ENCODE results near the gene ING5. TPM values are rescaled to one million over a fixed set of nuclear protein-coding genes. Genes with fewer than 3 reads are reported as not detected.
"Not testable (repeated sequence)": the region's sequence is repeated elsewhere in the genome, so short reads cannot be mapped to it uniquely, and the experiment has no call there.

The ING5 gene
- polyA plus RNA-seq, 3 donors: 37.5 to 43.5 (median 40.0) TPM

DNA sequence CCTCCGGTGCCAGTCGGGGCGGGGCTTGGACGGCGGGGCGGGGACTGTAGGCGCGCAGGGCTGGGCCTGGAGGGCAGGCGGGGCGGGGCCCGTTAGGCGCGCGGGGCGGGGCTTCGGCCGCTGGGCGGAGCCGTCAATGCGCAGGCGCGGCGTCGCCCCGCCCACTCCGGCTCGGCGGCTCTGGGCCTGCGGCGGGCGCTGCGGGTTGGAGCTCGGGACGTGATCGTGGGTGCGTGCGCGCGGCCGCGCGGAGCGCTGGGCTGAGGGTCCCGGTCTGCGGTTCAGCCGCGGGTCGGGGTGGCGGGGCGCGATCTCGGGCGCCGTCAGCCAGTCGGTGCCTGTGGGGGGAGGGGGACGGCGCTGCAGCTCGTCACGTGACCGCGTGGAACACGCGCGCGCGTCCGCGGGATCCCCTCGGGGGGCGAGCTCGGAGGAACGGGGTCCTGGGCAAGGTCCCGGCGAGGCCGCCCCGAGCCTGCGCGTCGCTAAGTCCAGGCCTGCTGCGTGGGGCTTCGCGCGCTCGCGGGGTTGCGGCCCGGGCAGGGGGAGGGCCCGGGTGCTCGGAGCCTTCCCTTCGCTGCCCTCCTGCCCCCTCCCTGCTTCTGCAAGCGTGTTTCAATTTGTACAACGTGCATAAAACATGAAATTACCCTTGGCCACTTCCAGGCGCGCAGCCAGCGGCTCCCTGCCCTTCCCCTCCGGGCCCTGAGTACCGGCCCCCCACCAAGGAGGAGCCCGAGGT lies 32.8 kb downstream of the ING5 start, which contains the start of gene D2HGDH:
D2HGDH (plus strand) TSS at position 164 of the 742 bp plus-strand sequence. CDS start 595 bp downstream, outside the sequence.
- peak; percentile 52 to 67 (median 65) for DNase-seq (ENCODE audit: low read depth in 3 of 3, low spot score in 2 of 3)

DNA sequence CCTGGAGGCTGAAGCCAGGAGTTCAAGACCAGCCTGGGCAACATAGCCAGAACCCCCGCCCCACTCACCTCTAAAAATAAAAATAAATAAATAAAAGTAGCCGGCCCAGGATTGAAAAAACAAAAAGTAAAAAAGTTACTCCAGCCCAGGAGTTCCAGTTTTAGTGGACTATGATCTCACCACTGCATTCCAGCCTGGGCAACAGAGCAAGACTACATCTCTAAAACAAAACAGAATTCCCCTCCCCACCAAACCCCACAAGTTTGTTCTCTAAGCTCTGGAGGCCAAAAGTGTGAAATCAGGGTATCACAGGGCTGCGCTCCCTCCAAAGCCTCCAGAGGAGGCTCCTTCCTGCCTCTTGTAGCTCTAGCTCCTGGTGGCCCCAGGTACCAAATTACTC lies 34.3 kb downstream of the ING5 start:
- no peak for DNase-seq (ENCODE audit: low read depth in 3 of 3, low spot score in 2 of 3)

DNA sequence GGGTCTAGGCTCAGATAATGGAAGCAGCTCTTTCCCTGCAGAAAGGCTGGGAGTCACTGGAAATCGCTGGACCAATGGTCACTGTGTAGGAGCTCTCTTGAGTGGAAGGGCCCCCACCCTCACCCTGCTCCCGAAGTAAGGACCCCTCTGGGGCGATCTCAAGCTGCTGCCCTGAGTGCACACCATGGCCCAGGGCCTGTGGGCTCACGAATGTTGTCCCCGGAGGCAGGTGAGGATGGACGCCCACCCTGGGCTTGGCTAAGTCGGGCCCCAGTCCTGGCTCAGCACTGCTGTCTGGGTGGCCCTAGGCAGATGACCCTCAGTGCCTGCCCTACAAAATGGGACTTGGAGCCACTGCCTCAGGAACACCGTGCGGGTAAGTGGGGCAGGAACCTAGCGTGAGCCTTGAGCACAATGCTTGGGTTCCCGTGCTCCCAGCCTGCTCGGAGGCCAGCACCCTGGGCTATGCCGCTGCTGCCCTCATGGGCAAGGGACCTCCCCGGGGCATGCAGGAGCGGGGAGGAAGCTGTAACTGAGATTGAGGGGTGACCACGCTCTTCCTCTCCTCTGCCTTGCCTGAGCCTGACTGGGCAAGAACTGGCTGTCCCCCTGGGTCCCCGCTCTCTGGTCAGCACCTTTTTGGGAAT lies 36.3 kb downstream of the ING5 start:
- no peak for DNase-seq (ENCODE audit: low read depth in 3 of 3, low spot score in 2 of 3)

DNA sequence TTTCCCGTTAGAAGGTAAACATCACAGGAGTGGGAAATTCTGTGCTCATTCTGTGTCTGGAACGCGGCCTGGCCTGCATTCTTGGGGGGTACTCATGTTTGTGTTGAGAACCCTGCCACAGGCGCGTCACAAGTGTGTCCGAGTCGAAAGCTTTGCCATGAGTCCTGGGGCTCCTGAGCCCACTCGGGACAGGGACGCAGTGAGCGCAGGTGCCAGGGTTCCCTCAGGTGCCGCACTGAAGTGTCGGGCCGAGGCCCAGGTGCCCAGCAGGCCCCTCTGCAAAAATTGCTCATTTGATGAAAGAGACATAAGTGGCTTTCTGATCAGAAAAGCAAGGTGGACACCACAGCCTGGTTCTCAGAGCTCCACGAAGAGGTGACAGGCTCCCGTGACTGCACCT lies 37.3 kb downstream of the ING5 start:
- no peak for DNase-seq (ENCODE audit: low read depth in 3 of 3, low spot score in 2 of 3)

DNA sequence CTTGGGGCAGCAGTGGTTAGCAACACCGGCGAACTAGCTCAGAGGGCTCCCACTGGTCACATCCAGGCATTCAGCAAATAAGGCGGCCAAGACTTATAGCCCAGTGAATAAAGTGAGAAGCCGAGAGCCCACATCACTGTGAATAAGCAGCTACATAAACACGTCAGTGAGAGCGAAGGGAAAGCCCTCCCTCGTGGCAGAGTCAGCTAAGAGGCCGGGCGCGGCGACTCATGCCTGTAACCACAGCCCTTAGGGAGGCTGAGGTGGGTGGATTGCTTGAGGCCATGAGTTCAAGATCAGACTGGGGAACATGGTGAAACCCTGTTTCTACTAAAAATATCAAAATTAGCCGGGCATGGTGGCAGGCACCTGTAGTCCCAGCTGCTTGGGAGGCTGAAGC lies 37.8 kb downstream of the ING5 start:
- no peak for DNase-seq (ENCODE audit: low read depth in 3 of 3, low spot score in 2 of 3)

DNA sequence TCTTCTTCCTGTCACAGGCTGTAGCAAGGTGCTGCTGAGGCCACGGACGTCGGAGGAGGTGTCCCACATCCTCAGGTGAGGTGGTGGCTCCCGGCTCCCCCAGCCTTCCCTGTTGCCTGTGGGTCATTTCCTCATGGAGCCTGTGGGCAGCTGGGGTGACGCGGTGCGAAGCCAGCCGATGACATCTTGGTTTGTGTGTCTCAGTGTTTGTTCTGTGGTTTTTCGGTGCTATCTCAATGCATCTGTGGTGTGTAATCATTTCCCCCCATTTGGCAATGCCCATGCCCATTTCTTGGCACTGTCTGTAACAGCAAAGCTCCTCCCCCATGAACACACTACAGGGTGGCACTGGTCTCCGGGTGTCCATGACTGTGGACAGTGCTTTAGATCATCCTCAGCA lies 39.2 kb downstream of the ING5 start:
- DNase-seq (ENCODE audit: low read depth in 3 of 3, low spot score in 2 of 3): no peak

DNA sequence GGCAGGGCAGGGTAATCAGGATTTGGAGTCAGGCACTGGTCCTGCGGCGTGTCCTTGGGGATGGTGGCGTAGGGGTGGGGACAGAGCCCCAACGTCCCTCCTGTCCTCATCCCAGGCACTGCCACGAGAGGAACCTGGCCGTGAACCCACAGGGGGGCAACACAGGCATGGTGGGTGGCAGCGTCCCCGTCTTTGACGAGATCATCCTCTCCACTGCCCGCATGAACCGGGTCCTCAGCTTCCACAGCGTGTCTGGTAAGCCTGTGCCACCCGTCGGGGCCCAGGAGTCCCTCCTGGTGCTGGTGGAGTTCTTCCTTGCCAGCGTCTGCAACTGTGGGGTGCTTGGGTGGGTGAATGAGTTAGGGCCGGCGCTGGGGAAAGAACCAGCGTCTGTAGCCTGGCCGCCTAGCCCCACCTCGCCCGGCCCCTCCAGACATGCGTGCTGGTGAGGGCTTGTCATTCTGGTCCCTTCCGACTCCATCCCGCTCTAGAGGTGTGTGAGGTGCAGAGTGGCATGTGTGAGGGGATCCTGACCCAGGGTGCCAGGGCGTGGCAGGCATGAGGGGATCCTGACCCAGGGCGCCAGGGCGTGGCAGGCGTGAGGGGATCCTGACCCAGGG lies 40.6 kb downstream of the ING5 start:
- DNase-seq (ENCODE audit: low read depth in 3 of 3, low spot score in 2 of 3): no peak

DNA sequence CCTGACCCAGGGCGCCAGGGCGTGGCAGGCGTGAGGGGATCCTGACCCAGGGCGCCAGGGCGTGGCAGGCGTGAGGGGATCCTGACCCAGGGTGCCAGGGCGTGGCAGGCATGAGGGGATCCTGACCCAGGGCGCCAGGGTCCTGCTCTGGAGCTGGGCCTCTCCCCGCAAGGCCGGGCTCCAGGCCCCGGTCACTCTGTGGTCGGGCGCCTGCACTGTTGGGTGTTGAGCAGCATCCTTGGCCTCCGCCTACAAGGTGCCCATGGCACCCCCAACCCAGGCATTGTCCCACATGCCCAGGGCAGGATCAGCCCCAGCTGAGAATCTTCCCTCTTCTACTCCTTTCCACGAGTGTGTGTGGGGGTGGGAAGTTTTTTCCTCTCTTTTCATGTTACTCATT lies 41.2 kb downstream of the ING5 start:
- not testable (repeated sequence) for DNase-seq (ENCODE audit: low read depth in 3 of 3, low spot score in 2 of 3)

DNA sequence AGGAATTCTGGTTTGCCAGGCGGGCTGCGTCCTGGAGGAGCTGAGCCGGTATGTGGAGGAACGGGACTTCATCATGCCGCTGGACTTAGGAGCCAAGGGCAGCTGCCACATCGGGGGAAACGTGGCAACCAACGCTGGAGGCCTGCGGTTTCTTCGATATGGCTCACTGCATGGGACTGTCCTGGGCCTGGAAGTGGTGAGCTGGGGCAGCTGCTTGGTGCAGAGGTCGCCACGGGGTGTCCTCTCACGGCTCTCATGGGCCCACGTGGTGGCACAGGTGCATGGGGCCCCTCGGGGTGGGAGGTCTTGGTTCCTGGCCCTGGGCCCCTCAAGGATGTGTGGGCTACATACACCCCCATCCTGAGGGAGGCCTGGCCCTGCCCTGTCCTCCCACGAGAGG lies 41.8 kb downstream of the ING5 start:
- DNase-seq (ENCODE audit: low read depth in 3 of 3, low spot score in 2 of 3): no peak

DNA sequence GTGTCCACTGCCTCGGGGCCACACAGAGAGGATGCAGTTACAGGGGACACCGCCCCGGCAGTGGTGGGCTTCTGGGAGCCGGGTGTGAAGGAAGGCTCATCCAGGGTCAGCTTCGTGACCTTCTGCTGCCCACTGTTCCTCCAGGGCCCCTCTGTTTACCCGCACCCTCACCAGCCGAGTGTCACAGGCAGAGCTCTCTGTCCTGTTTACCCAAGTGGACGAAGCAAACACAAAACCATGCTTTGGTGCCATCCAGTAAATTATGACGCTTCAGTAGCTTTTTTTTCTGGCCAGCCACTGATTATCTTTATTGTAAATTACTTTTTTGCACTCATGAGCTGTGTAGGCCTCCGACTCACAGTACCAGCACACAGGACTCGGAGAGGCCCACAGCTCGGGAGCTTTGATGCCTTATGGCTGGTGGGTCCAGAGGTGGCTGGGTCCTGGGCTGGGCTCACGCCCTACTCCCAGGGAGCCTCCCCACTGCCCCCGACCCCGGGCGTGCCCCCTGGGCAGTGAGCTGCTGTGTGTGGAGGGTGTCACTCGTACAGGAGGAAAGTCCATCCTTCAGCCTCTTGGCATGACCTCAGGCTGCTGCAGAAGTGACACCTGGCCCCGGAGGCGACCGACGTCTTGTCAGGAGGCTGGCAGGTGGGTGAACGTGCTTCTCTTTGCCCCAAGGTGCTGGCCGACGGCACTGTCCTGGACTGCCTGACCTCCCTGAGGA lies 42.4 kb downstream of the ING5 start:
- DNase-seq (ENCODE audit: low read depth in 3 of 3, low spot score in 2 of 3): no peak

DNA sequence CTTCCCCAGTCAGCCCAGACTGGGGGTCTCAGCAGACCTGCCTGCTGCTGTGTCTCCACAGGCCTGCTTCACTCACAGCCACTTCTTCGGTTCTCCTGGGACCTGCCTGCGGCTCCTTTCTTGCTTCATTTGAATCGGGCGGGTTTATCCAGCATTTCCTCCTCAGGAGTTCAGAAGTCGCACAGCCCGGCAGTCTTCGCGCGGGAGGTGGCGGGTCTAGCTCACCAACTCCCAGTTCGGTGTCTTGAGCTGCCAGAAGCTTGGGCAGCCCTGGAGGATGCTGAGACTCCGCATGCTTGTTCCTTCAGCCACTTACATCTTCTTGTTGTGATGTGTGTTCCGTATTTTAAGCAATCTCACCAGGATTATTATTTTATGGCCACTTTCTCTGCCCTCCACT lies 43.4 kb downstream of the ING5 start:
- no peak for DNase-seq (ENCODE audit: low read depth in 3 of 3, low spot score in 2 of 3)

DNA sequence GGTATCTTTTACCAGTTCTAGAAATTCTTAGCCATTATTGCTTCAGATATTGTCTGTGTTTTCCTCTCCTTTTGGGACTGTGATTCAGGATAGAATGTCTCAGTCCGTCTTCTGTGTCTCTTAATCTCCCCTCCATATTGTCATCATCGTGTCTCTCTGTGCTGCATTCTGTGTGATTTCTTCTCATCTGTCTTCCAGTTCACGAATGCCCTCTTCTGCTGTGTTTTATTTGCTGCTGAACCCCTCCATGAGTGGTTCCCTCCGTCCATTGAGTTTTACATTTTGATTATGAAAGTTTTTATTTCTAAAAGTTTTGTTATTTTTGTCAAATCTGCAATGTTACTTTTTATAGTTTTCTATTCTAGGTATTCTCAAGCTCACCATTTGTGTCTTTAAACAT lies 44.2 kb downstream of the ING5 start:
- DNase-seq (ENCODE audit: low read depth in 3 of 3, low spot score in 2 of 3): no peak

DNA sequence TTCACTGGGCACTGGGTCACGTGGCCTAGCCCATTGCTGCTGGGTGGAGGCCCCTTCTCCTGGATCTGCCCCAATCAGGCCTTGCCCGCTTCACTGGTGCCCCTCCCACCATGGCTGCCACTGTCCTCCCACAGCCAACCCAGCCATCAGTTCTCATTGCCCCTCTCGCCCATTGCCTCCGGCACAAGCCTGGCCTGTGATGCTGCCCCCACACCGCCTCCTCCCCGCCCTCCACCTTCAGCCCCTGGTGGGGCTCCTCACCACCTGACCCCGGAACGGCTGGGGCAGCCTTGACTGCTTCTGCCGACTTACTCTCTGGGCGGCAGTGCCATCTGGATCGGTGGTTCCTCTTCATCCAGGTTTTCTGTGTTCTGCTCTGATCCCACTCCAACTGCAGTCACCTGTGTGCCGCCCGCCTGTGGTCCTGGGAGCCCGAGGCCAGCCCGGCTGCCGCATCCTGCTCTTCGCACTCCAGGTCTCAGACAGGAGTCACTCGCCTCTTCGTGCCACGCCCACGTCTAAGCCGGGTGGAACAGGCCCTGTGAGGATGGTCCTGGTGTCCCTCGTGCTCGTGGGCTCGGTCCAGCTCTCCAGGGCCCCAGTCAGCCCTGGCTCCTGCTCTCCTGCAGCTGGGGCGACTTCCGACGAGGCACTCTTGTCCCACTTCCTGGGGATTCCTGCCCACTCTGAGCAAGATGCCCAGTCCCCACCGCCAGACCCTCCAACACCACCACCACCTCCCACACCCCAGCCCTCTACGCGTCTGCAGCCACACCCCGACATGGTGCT lies 46.8 kb downstream of the ING5 start:
- no peak for DNase-seq (ENCODE audit: low read depth in 3 of 3, low spot score in 2 of 3)

DNA sequence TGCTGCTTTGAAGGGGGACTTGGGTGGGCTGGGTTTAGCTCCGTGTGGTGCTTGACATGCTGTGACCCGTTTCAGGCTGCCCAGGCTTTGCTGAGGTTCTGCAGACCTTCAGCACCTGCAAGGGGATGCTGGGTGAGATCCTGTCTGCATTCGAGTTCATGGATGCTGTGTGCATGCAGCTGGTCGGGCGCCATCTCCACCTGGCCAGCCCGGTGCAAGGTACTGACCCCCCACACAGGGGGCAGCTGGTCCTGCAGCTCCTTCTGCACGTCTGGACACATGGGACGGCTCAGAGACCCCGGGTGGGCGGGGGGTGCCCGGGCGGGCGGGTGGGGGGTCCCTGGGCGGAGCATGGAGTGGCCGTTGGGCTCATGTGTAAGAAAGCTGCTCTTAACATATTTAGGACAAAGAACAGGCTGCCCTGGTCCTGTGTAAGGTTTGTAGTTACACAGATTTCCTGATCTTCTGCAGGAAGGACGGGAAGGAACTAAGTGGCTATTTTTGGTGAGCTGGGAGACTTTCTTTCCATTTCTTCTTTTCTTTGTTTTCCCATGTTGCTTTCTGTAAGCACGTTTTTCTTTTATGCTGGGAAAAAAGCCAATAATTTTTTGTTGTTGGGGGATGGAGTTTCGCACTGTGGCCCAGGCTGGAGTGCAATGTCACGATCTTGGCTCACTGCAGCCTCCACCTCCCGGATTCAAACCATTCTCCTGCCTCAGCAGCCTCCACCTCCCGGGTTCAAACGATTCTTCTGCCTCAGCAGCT lies 48.4 kb downstream of the ING5 start:
- DNase-seq (ENCODE audit: low read depth in 3 of 3, low spot score in 2 of 3): no peak

DNA sequence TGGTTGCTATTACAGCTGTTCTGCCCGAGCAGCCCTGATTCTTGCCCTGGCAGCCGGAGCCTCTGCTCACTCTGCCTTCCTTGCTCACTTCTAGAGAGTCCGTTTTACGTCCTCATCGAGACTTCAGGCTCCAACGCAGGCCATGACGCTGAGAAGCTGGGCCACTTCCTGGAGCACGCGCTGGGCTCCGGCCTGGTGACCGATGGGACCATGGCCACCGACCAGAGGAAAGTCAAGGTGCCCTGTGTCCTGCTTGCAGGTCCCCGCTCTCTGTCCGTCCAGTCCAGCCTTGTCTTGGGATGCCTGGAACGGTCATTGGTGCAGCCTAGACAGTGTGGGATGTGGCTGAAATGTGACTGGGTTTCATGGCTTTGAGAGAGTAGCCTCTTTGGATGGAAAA lies 49.3 kb downstream of the ING5 start:
- no peak for DNase-seq (ENCODE audit: low read depth in 3 of 3, low spot score in 2 of 3)

DNA sequence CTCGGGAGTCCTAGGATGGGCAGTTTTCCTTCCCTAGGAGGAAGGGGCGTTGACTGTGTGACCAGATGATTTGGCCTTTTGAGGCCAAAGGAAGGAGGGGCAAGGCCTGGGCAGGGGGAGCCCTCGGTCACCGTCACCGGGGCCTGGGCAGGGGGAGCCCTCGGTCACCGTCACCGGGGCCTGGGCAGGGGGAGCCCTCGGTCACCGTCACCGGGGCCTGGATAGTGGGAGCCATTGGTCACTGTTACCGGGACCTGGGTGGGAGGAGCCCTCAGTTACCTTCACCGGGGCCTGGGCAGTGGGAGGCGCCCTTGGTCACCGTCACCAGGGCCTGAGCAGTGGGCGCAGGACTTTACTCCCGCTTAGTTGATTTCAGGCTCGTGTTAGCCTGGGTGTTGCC lies 49.9 kb downstream of the ING5 start:
- no peak for DNase-seq (ENCODE audit: low read depth in 3 of 3, low spot score in 2 of 3)

DNA sequence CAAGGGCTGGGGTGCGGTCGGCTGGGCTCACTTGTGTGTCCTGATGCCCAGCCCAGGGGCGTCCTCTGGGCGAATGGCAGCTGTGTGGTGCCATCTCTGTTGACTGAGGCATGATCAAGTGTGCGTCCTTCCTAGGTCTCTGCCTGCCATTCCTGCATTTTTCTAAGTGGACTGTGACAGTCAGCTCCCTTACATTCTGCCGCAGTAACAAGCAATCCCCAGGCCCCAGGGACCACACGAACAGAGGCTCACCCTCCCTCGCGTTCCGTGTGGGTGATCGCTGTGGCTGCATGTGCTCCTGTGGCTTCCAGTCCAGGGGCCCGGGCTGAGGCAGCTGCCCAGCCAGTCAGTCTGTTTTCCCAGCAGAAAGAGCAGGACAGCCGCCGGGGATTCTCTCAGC lies 50.4 kb downstream of the ING5 start:
- DNase-seq (ENCODE audit: low read depth in 3 of 3, low spot score in 2 of 3): no peak

DNA sequence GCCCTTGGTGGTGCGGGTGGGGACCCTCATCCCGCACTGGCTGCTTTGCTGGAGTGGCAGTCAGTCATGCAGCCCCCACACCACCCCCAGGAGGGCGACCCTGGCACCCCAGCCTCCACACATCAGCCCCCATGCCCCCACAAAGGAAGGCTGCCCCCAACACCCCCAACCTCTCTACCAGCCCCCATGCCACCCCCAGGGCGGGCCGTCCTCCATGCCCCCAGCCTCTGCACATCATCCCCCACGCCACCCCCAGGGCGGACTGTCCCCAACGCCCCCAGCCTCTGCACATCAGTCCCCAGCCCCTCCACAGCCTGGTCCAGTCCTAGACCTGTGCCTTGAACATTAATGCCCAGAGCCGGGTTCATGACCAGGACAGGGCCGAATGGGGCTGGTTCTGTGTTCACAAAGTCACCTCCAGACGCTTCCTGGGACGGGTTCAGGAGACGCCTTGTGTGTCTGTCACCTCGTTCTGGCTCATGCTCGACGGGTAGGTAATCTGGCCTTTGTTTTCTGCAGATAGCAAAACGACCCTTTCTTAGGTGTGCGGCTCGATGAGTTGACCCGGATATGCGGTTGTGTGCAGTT lies 50.9 kb downstream of the ING5 start:
- no peak for DNase-seq (ENCODE audit: low read depth in 3 of 3, low spot score in 2 of 3)

DNA sequence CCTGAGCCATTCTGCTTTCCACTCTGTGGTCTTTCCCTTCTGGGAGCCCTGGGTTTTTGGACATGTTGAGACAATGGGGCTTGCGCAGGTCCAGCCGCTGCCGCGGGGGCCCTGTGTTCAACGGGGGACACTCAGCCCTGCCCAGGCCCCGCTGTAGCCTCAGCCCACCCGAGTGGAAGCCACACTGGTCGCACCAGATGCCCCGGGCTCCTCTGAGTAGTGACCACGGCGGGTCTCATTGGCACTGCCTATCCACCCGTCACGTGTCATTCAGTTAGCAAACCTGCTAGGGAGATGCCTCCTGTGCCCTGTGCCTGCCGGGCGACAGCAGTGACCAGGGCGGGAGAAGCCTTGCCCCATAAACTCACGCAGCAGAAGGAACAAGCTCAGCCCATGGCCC lies 51.7 kb downstream of the ING5 start:
- DNase-seq (ENCODE audit: low read depth in 3 of 3, low spot score in 2 of 3): no peak

Measured in right renal cortex interstitium (tissue), 3 donors.